Progenitor cell of endocrine pancreas (in vitro differentiated cells): ENCODE results near the gene FNBP1. TPM values are rescaled to one million over a fixed set of nuclear protein-coding genes. Genes with fewer than 3 reads are reported as not detected.

Experiments used
- DNase-seq: peaks from one replicate; pipeline ENCODE4 v3.0.0; 2021; ENCODE audit warnings: low spot score; ENCODE audit not compliant: unreplicated experiment
- H3K27ac Mint-ChIP-seq: 2 replicates; pipeline ENCODE4 v1.8.0; 2021; ENCODE audit warnings: mild to moderate bottlenecking, moderate library complexity, mixed read lengths
- H3K27me3 Mint-ChIP-seq: 2 replicates; pipeline ENCODE4 v1.8.0; 2021; ENCODE audit warnings: mixed read lengths
- H3K36me3 Mint-ChIP-seq: 2 replicates; pipeline ENCODE4 v1.8.0; 2022; ENCODE audit warnings: mixed read lengths; ENCODE audit not compliant: insufficient read depth
- H3K4me1 Mint-ChIP-seq: 2 replicates; pipeline ENCODE4 v1.8.0; 2021; ENCODE audit warnings: low read depth, mixed read lengths
- H3K4me3 Mint-ChIP-seq: 2 replicates; pipeline ENCODE4 v1.8.0; 2021; ENCODE audit warnings: low read depth, mild to moderate bottlenecking, moderate library complexity, mixed read lengths
- H3K9me3 Mint-ChIP-seq: 2 replicates; pipeline ENCODE4 v1.8.0; 2021; ENCODE audit warnings: low read depth, mixed read lengths
- total RNA-seq: library from RNA; stranded (reverse); gene quantifications from 2 replicates; pipeline ENCODE4 v1.2.1, GENCODE V29; 2021
- TF ChIP-seq, protein P1 (sequence below): fragments of 200-600 bp; sonication (generic); IDR thresholded peaks from one replicate; pipeline ENCODE4 v1.5.0; 2021; ENCODE audit warnings: antibody characterized with exemption, mild to moderate bottlenecking; ENCODE audit not compliant: unreplicated experiment

The FNBP1 gene
- total RNA-seq, 1 donor from 2014 or later: 44.1 TPM

DNA sequence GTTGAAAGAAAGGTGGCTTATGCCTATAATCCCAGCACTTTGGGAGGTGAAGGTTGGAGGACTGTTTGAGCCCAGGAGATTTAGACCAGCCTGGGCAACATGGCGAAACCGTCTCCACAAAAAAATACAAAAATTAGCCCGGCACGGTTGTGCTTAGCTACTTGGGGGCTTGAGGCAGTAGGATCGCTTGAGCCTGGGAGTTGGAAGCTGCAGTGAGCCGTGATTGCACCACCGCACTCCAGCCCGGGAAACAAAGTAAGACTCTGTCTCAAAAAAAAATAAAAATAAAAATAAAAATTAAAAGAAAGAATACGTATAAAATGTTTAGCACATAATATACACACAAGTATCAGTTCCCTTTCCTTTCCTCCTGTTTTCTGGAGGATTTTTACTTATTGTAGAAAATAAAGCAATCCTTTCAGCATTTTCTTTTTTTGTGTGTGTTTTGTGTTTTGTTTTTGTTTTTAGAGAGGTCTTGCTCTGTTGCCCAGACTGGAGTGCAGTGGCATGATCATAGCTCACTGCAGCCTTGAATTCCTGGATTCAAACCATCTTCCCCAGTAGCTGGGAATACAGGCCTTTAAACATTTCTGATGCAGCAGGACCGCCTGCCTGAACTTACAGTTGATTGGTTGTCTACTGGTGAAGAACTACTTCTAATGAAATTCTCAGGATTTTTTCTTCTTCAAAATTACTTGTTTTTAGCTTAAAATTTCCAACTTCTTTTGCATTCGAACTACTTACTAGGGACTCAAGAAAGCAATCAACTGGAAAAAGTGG lies 6.6 kb upstream of the FNBP1 start:
- H3K4me1 Mint-ChIP-seq: peaks cover 16% of the 10 kb centered on the region
- no peak overlapping the region for H3K4me3 Mint-ChIP-seq
- no peak overlapping the region for H3K27ac Mint-ChIP-seq
- H3K27me3 Mint-ChIP-seq: no peaks in the 10 kb centered on the region
- TF ChIP-seq, protein P1, sequence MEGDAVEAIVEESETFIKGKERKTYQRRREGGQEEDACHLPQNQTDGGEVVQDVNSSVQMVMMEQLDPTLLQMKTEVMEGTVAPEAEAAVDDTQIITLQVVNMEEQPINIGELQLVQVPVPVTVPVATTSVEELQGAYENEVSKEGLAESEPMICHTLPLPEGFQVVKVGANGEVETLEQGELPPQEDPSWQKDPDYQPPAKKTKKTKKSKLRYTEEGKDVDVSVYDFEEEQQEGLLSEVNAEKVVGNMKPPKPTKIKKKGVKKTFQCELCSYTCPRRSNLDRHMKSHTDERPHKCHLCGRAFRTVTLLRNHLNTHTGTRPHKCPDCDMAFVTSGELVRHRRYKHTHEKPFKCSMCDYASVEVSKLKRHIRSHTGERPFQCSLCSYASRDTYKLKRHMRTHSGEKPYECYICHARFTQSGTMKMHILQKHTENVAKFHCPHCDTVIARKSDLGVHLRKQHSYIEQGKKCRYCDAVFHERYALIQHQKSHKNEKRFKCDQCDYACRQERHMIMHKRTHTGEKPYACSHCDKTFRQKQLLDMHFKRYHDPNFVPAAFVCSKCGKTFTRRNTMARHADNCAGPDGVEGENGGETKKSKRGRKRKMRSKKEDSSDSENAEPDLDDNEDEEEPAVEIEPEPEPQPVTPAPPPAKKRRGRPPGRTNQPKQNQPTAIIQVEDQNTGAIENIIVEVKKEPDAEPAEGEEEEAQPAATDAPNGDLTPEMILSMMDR: no peak
- H3K9me3 Mint-ChIP-seq: no peaks in the 10 kb centered on the region
- H3K36me3 Mint-ChIP-seq: no peaks in the 10 kb centered on the region
- DNase-seq: no peak

DNA sequence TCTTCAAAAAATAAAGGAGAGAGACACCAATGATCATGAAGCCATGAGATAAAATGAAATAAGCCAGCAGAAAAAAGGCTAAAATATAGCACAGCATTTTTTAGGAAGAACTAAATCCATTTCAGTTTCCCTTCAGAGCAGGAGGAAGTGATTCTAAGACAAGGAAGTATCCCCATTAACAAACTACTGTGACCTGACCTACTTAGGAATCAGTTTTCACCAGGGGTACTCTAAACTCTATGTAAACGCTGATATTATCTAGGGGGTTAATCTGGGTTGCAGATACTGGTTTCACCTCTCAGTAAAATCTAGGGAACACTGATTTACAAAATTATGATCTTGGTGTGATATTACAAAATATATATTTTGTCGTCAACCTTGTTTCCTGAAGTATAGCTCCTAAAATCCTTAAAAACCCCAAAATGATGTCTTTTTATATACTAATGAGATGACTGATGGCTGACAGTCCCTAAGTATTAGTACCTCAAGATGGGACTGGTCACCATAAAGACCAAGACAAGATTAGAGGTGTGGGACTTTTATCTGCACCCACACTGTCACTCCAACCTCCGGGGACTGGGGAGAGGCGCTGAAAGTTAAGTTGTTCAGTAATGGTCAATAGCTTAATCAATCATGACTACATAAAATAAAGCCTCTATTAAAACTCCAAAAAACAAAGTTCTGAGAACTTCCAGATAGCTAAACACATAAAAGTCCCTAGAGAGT lies 2.9 kb upstream of the FNBP1 start:
- Mint-ChIP-seq H3K9me3 (no peaks in the 10 kb centered on the region), H3K4me1 (peaks cover 24% of the 10 kb centered on the region), H3K4me3 (no peak overlapping the region), H3K27ac (no peak overlapping the region), H3K27me3 (no peaks in the 10 kb centered on the region), H3K36me3 (no peaks in the 10 kb centered on the region)
- no peak for DNase-seq
- TF ChIP-seq, protein P1: no peak

DNA sequence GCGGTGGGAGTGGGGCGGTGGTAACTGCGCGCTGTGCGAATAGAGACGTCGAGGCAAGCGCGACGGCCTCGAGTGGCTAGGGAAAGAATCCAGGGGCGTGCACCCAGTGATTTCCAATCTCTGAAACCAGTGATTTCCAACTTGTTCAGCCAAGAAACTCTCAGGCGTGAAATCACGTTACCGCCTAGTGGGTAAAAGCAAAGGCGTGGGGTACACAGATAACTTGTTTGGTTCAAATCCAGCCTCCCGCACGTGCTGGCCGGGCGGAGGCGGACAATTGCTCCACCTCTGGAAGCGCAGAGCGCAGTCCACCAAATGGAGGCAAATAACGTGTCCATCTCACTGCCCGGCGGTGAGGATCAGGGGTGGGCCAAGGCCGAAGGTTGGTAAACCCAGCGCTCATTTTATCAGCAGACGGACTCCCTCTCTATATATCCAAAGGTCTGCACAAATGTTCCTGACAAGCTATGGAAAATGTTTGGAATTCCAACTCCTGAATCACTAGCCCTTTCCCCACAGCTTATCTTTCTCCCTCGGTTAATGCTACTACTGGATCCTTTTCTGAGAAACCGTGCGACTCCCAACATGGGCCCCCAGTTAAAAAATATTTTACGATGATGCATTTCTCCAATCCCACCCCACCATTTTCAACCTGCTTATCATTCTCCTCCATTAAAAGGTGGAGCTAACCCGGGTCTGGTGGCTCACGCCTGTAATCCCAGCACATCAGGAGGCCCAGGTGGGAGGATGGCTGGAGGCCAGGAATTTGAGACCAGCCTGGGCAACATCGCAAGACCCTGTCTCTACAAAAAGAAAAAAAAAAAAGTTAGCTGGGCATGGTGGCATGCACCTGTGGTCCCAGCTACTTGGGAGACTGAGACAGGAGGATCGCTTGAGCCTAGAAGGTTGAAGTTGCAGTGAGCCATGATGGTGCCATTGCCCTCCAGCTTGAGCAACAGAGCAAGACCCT lies 950 bp upstream of the FNBP1 start:
- no peaks in the 10 kb centered on the region for H3K36me3 Mint-ChIP-seq
- peak overlapping the region; percentile 96 for H3K27ac Mint-ChIP-seq
- H3K4me1 Mint-ChIP-seq: peaks cover 24% of the 10 kb centered on the region
- no peaks in the 10 kb centered on the region for H3K27me3 Mint-ChIP-seq
- peak overlapping the region; percentile 90 for H3K4me3 Mint-ChIP-seq
- DNase-seq: peak; percentile 12
- H3K9me3 Mint-ChIP-seq: no peaks in the 10 kb centered on the region
- TF ChIP-seq, protein P1: no peak

DNA sequence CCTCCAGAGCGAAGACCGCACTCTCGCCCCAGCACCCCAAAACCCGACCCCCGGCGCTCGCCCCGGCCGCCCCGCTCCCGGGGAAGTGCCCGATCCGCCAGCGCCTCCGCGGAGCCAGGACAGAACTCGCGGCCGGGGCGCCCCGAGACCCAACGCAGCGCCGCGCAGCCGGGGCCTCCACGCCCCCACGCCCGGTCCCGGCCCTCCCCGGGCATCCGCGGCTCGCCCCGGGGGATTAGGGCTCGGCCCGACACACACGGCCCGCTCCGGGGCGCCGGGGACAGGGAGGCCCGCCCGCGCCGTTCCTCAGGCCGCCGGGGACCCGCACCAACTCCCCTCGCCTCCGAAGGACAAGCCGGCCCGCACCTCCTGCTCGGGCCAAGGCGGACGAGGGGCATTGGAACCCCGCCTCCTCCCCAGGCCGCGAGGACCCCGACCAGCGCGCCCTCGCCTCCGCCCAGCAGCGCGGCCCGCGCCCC lies 544 bp downstream of the FNBP1 start:
- H3K27ac Mint-ChIP-seq: peak overlapping the region; percentile 96
- H3K36me3 Mint-ChIP-seq: peaks cover under 1% of the 10 kb centered on the region
- peak; percentile 45 for DNase-seq

More for the DNA sequence above, 544 bp downstream of the FNBP1 start:
- Mint-ChIP-seq H3K27me3 (no peaks in the 10 kb centered on the region), H3K4me1 (peaks cover 24% of the 10 kb centered on the region), H3K9me3 (no peaks in the 10 kb centered on the region), H3K4me3 (peak overlapping the region; percentile 93)
- TF ChIP-seq, protein P1: no peak
